Suprapubic skin (tissue), 4 donors: Measurements from ENCODE around the gene PLAAT2.

ENCODE experiments used
- CTCF ChIP-seq, 2 donors: fragments of 200-600 bp in 1 of 2; fragments of 450-650 bp in 1 of 2; sonication (generic) in 1 of 2; IDR thresholded peaks; one replicate each; pipeline ENCODE4 v1.5.1; 2016 to 2019; ENCODE audit warnings: antibody characterized with exemption in 2 of 2, mild to moderate bottlenecking in 1 of 2, moderate library complexity in 1 of 2
- EP300 ChIP-seq: sonication (generic); formaldehyde crosslinking; IDR thresholded peaks from one replicate; pipeline ENCODE4 v1.6.1; 2017; ENCODE audit warnings: antibody characterized with exemption
- POLR2A ChIP-seq, 2 donors: fragments of 450-650 bp; IDR thresholded peaks; one replicate each; pipeline ENCODE4 v1.6.1; 2017; ENCODE audit warnings: antibody characterized with exemption in 2 of 2, mild to moderate bottlenecking in 2 of 2, moderate library complexity in 2 of 2
- POLR2AphosphoS5 ChIP-seq, 3 donors: sonication (generic); formaldehyde crosslinking; IDR thresholded peaks; one replicate each; pipeline ENCODE4 v1.6.1; 2017; ENCODE audit warnings: antibody characterized with exemption in 3 of 3

GRCh38 chr11:63590024-63590788 is 27.0 kb upstream of the PLAAT2 start:
- TF ChIP-seq CTCF (IDR thresholded peaks at IDR 0.05) (no peak), EP300 (no peak), POLR2A (IDR thresholded peaks at IDR 0.05) (no peak), POLR2AphosphoS5 (IDR thresholded peaks at IDR 0.05) (no peak)
